T-helper 22 cell (primary cell): ENCODE results near the gene IFT81.

ENCODE experiments used
- DNase-seq: peaks from one replicate; pipeline ENCODE4 v3.0.0-alpha.2; 2020; ENCODE audit warnings: low read depth

IFT81 gene

DNA sequence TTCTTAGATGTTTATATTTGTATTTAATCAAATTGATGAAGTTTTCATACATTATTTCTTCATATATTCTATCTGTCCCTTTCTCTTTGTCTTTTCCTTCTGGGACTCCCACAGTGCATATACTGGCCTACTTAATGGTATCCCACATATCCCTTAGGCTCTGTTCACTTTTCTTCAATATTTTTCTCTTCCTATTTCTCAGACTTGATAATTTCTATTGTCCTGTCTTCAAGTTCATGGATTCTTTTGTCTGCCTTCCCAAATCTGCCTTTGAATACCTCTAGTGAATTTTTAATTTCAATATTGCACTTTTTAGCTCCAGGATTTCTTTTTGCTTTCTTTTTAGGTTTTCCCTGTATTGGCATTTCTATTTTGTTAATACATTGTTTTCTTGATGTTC is 33.4 kb downstream of the IFT81 start:
- no peak for DNase-seq

- DNase-seq, result no peak
These were observed 35.6 kb downstream of the IFT81 start for GRCh38 chr12:110159671-110160245.

DNA sequence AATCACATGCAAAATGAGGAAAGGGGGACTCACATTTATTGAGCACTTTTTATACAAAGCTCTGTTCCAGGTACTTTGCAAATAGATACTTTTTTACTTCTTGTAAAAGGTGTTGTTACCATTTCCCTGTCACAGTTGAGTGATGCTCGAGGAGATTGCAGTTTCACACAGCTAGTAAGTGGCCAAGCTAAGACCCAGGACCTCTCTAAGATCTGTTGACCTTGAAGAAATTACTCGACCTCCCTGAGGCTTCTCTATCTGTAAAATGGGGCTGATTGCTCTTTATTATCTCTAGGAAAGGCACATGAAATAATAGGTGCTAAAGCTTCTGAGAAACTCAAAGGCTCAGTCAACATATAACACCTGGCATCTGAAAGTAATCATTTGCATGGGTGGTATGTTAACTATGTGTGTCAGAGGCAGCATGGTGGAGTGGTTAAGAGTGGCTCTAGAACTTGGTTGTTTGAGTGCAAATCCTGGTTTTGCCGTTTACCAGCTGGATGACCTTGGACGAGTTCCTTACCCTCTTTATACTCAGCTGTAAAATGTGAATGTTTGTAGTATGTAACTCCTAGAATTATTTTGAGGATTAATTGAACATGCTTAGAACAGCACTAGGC is 41.5 kb downstream of the IFT81 start:
- no peak for DNase-seq

DNA sequence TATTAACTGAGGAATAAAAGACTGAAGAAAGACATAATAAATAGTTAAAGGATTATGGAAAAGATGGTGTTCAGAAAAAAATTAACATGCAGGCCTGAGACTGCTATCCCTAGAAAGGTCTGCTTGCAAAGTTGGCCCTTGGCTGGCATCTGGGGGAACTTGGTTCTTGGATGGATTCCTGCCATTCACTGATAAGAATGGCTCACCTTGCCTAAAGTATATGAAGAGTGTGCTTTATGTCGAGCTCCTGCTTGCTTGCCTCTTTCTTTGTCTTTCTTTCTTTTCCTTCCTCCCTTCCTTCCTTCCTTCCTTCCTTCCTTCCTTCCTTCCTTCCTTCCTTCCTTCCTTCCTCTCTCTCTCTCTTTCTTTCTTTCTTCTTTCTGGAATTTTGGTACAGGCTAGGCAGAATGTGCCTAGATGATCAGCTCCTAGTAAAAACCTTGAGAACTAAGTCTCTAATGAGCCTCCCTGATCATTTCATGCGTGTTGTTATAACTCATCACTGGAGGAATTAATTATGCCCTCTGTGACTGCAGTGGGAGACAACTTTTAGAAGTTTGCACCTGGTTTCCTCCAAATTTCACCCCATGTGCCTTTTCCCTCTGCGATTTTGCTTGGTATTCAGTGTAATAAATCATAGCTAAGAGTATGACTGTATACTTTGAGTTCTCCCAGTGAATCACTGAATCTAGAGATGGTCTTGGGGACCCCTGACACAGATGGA is 44.7 kb downstream of the IFT81 start:
- DNase-seq, result no peak

- no peak for DNase-seq
These were observed 46.5 kb downstream of the IFT81 start for GRCh38 chr12:110170535-110171185.

GRCh38 chr12:110171186-110171538 is 47.0 kb downstream of the IFT81 start:
- no peak for DNase-seq

GRCh38 chr12:110171636-110172035 is 47.5 kb downstream of the IFT81 start:
- no peak for DNase-seq

- DNase-seq, result no peak
These were observed 50.3 kb downstream of the IFT81 start for GRCh38 chr12:110174373-110174996.

- no peak for DNase-seq
These were observed 51.0 kb downstream of the IFT81 start for GRCh38 chr12:110175201-110175600.

DNA sequence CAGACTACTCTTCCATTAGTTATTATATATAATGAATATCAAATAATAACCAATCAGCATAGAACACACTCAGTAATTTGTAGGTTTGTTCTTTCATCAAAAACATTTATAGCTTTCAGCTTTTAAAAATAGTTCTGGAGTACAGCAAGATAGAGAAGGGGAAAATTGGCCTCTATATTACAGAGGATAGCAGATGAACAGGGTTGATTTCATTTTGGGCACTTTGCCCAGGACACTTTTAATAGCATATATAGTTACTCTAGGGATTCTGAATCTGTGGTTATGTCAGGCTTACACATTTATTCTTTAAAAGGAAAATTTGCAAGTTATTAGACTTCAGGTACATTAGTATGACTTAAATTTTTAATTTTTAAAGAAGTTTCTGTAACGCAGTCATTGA is 52.6 kb downstream of the IFT81 start:
- no peak for DNase-seq

DNA sequence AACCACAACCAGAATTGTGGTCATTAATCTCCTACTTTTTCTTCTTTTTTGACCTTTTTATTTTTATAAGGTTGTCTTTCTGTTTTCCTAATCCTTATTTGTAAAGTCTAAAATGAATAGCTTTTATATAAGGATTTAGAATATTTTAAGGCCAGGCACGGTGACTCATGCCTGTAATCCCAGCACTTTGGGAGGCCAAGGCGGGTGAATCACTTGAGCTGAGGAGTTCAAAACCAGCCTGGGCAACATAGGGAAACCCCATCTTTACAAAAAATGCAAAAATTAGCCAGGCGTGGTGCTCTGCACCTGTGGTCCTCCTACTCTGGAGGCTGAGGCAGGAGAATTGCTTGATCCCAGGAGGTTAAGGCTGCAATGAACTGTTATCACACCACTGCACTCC is 55.1 kb downstream of the IFT81 start:
- no peak for DNase-seq

- DNase-seq, result no peak
These were observed 56.4 kb downstream of the IFT81 start for GRCh38 chr12:110180591-110181005.

- no peak for DNase-seq
These were observed 58.1 kb downstream of the IFT81 start for GRCh38 chr12:110182281-110182680.

- DNase-seq, result no peak
These were observed 59.2 kb downstream of the IFT81 start for GRCh38 chr12:110183386-110183785.

GRCh38 chr12:110185626-110186025 is 61.5 kb downstream of the IFT81 start:
- no peak for DNase-seq

DNA sequence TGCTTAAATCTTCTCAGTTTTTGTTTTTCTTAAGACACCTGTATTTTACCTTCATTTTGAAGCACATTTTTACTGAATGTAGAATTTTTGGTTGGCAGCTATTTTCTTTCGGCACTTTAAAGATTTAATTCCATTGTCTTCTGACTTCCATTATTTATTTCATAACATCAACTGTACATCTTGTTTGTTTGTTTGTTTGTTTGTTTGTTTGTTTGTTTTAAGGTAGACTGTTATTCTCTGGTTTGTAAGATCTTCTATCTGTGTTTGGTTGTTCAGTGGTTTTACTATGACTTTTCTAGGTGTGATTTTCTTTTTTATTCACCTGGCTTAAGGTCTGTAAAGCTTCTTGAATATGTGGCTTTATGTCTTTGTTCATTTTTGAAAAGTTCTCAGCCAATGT is 61.9 kb downstream of the IFT81 start:
- DNase-seq, result no peak

DNA sequence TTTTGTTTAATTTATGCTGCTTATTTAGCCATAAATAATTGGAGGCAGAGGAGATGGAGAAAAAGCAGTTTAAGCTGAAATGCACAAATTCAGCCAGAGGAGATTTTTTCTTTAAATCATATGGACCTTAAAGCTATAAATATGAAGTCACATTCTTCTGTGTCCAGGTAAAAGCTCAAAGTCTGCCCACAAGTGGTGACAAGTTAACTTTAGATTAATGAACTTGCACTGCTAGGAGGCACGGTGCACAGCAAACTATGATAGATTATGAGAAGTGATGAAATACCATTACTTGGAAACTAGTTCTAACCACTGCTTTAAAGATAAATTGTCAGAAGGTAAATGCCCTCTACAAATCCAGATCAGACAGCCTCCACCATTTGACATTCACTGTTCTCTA is 69.0 kb downstream of the IFT81 start:
- no peak for DNase-seq

DNA sequence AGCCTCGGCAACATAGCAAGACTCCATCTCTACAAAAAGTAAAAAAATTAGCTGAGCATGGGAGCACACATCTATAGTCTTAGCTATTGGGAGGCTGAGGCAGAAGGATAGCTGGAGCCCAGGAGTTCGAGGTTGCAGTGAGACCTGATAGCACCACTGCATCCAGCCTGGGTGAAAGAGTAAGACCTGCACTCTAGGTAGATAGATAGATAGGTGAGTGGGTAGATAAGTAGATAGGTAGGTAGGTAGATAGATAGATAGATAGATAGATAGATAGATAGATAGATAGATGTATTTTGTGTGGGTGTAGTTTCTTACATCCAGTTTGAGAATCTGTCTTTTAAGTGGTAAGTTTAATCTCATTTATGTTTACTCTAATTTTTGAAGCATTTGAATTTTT is 72.8 kb downstream of the IFT81 start:
- DNase-seq, result no peak

DNA sequence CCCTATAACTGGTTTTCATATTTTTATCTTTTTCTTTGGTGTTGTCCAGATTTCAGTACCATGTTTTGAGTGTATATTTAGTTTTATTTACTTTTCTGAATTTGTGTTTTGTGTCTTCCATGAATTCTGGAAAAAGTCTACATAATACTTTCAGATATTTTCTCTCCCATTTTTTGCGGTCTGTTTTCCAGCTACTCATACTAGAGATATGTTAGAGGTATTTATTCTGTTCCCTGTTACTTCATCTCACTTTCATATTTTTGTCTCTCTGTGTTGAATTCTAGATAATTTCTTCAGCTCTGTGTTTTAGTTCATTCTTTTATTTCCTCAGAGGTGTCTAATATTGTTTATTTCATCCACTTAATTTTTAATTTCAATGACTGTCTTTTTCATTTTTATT is 74.2 kb downstream of the IFT81 start:
- no peak for DNase-seq

- no peak for DNase-seq
These were observed 75.4 kb downstream of the IFT81 start for GRCh38 chr12:110199339-110200123.

GRCh38 chr12:110200124-110200417 is 75.9 kb downstream of the IFT81 start:
- DNase-seq, result no peak

DNA sequence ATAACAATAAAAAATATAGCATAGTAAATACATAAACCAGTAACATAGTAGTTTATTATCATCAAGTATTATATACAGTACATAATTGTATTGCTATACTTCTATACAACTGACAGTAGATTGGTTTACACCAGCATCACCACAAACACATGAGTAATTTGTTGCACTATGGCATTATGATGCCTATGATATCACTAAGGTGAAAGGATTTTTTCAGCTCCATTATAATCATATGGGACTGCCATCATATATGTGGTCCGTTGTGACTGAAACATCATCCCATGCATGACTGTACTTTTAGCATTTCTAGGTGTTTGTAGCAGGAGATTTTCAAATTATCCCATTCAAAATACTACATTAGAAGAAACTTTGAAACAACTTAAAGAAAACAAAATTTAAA is 77.8 kb downstream of the IFT81 start:
- no peak for DNase-seq
